Transverse colon (tissue), 4 donors: ENCODE measurements around the gene MAGI1. TPM values are rescaled to one million over a fixed set of nuclear protein-coding genes. Genes with fewer than 3 reads are reported as not detected.

Experiments used
- DNase-seq: peaks from one replicate; pipeline ENCODE4 v3.0.0-alpha.2; 2019
- H3K27ac ChIP-seq, 4 donors: fragments of 200-600 bp; sonication (generic); 2 replicates each; pipeline ENCODE4 v1.5.1; 2016 to 2018; ENCODE audit warnings: inconsistent platforms in 4 of 4
- H3K27me3 ChIP-seq: fragments of 200-600 bp; sonication (generic); 2 replicates; pipeline ENCODE4 v1.5.1; 2017; ENCODE audit warnings: inconsistent platforms
- H3K36me3 ChIP-seq, 4 donors: fragments of 200-600 bp; sonication (generic); 2 replicates each; pipeline ENCODE4 v1.5.1; 2017 to 2019; ENCODE audit warnings: inconsistent platforms in 4 of 4
- H3K4me1 ChIP-seq, 4 donors: fragments of 200-600 bp; sonication (generic); 2 replicates each; pipeline ENCODE4 v1.5.1; 2017 to 2020; ENCODE audit warnings: inconsistent platforms in 4 of 4
- H3K4me3 ChIP-seq, 4 donors: fragments of 200-600 bp; sonication (generic); 1 replicate in 1 of 4; 2 replicates in 3 of 4; pipeline versions ENCODE4 v1.5.1 to v1.6.1; 2017 to 2019; ENCODE audit warnings: inconsistent platforms in 4 of 4
- H3K9me3 ChIP-seq, 2 donors: fragments of 200-600 bp; sonication (generic); 2 replicates each; pipeline ENCODE4 v1.5.1; 2017 to 2019; ENCODE audit warnings: inconsistent platforms in 2 of 2
- EP300 ChIP-seq: sonication (generic); formaldehyde crosslinking; IDR thresholded peaks from one replicate; pipeline ENCODE4 v1.6.1; 2017; ENCODE audit warnings: antibody characterized with exemption, low read depth
- POLR2A ChIP-seq: fragments of 450-650 bp; IDR thresholded peaks from one replicate; pipeline ENCODE4 v1.6.1; 2016; ENCODE audit warnings: antibody characterized with exemption, mild to moderate bottlenecking, moderate library complexity
- POLR2AphosphoS5 ChIP-seq, 3 donors: sonication (generic); formaldehyde crosslinking; IDR thresholded peaks; one replicate each; pipeline ENCODE4 v1.6.1; 2016; ENCODE audit warnings: antibody characterized with exemption in 3 of 3
- WGBS, 2 donors: methylation state at CpG; one replicate each; pipeline ENCODE4 v1.1.5; 2018; ENCODE audit warnings: low coverage in 1 of 2; 5-methylcytosine and 5-hydroxymethylcytosine counted together
- in situ Hi-C, 4 donors: fragments of 200-750 bp; cut with MboI; loops; one replicate each; pipeline versions ENCODE4 v1.15.0 to v1.15.1; 2017; ENCODE audit warnings: low sequenced_read_pairs in 3 of 4, low pct_ligation_motif_present in 1 of 4, low pct_unique_long_range_greater_than_20kb in 1 of 4
- intact Hi-C: fragments of 100-400 bp; cut with DNase I; formaldehyde crosslinking; loops from one replicate; pipeline ENCODE4 v1.15.1; 2023; ENCODE audit warnings: low total_unique reads
- total RNA-seq, 4 donors: library from RNA; depleted of rRNA; stranded (reverse); fragments of >200 nt; gene quantifications; one replicate each; pipeline ENCODE4 v1.1.0, GENCODE V29; 2016
- TF ChIP-seq, protein P1 (sequence below), 5 experiments: fragments of 200-600 bp in 3 of 5; fragments of 450-650 bp in 2 of 5; sonication (generic) in 3 of 5; IDR thresholded peaks; 1 replicate in 2 of 5; 2 replicates in 3 of 5; pipeline ENCODE4 v1.5.1; 2016 to 2017; ENCODE audit warnings: antibody characterized with exemption in 5 of 5, inconsistent platforms in 3 of 5, mild to moderate bottlenecking in 2 of 5, moderate library complexity in 1 of 5

MAGI1 gene
- total RNA-seq, 4 donors from 2014 or later, result 50.8 to 190 (median 67.4) TPM

DNA sequence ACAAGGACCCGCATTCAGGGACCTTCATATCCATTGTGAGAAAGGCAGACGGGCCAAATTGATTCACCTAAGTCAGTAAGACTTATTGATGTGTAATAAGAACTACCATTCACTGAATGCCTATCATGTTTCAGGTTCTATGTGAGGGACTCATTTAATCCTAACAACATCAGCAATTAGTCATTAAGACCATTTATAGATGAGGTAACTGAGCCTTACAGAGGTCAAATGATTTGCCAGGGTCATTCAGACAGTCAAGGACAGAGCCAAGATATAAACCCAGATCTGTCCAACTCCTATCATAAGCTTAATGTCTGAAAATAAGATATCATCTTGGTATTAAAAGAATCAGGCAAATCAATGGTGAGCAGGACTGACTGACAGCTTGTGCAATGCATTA, 453.8 kb downstream of the MAGI1 start:
- no peak for TF ChIP-seq EP300
- TF ChIP-seq, protein P1, sequence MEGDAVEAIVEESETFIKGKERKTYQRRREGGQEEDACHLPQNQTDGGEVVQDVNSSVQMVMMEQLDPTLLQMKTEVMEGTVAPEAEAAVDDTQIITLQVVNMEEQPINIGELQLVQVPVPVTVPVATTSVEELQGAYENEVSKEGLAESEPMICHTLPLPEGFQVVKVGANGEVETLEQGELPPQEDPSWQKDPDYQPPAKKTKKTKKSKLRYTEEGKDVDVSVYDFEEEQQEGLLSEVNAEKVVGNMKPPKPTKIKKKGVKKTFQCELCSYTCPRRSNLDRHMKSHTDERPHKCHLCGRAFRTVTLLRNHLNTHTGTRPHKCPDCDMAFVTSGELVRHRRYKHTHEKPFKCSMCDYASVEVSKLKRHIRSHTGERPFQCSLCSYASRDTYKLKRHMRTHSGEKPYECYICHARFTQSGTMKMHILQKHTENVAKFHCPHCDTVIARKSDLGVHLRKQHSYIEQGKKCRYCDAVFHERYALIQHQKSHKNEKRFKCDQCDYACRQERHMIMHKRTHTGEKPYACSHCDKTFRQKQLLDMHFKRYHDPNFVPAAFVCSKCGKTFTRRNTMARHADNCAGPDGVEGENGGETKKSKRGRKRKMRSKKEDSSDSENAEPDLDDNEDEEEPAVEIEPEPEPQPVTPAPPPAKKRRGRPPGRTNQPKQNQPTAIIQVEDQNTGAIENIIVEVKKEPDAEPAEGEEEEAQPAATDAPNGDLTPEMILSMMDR (IDR thresholded peaks at IDR 0.05), result no peak
- no peak for TF ChIP-seq POLR2A
- TF ChIP-seq POLR2AphosphoS5 (IDR thresholded peaks at IDR 0.05), result no peak
- intact Hi-C loops, result no loop called here
- H3K4me1 ChIP-seq, result peaks cover 0 to 11% (median 2%) of the 10 kb centered on the region in 4 donors
- in situ Hi-C loops, result no loop called here
- no peak overlapping the region for H3K4me3 ChIP-seq
- no peak overlapping the region for H3K27ac ChIP-seq
- H3K27me3 ChIP-seq, result no peaks in the 10 kb centered on the region
- no peak for DNase-seq
- no peaks in the 10 kb centered on the region for H3K9me3 ChIP-seq
- no peaks in the 10 kb centered on the region for H3K36me3 ChIP-seq
- WGBS, 2 donors, result 92 to 100% methylated on average over 2 of the region's 2 CpGs

DNA sequence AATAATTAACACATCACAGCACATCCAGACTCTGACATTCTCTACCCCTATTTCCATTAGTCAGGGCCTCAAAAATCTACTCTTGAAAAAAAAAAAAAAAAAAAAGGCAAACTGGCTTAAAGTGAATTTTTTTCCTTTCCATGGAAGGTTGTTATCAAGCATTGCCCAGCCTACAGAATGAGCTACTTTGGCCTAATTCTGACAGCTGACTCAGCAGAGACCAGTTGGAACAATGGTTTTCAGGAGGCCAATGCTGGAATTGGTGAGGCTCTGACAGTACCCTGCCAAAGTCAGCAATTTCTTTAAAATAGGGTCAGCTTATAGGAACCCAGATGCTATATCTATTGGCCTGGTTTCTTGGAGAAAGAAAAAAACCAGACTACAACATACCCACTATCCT, 454.7 kb downstream of the MAGI1 start:
- no peak for DNase-seq
- no peaks in the 10 kb centered on the region for H3K36me3 ChIP-seq
- H3K9me3 ChIP-seq, result no peaks in the 10 kb centered on the region
- in situ Hi-C loops, result no loop called here
- no peaks in the 10 kb centered on the region for H3K27me3 ChIP-seq
- no peak overlapping the region for H3K27ac ChIP-seq
- TF ChIP-seq POLR2AphosphoS5 (IDR thresholded peaks at IDR 0.05) (no peak), POLR2A (no peak)
- H3K4me1 ChIP-seq, result peaks cover 0 to 4% (median 0%) of the 10 kb centered on the region in 4 donors
- H3K4me3 ChIP-seq, result no peak overlapping the region
- intact Hi-C loops, result no loop called here

DNA sequence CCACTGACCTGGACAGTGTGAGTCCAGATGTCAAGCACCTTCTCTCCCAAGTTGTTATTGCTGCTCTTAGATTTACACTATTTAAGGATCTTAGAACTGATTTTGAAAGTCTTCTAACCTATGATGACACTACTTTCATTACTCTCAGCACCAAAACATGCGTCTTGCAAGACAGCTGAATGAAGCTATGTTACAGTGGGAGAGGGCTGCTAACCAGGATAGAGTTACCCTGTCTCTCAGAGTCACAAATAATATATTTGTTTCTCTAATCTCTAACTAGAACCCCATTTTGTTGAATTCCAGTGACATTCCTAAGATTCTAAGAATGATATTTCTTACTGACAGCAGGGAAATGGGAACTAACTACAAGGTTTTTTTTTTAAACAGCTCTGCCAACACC, 455.5 kb downstream of the MAGI1 start:
- DNase-seq, result no peak
- Histone ChIP-seq H3K9me3 (no peaks in the 10 kb centered on the region), H3K27ac (no peak overlapping the region), H3K36me3 (no peaks in the 10 kb centered on the region), H3K4me1 (no peaks in the 10 kb centered on the region), H3K4me3 (no peak overlapping the region), H3K27me3 (no peaks in the 10 kb centered on the region)
- in situ Hi-C loops, result no loop called here
- TF ChIP-seq, protein P1 (IDR thresholded peaks at IDR 0.05), result no peak
- TF ChIP-seq POLR2A, result no peak
- no peak for TF ChIP-seq POLR2AphosphoS5 (IDR thresholded peaks at IDR 0.05)
- no peak for TF ChIP-seq EP300
- 85 to 100% methylated on average over 1 of the region's 1 CpG for WGBS, 2 donors
- intact Hi-C loops, result no loop called here

DNA sequence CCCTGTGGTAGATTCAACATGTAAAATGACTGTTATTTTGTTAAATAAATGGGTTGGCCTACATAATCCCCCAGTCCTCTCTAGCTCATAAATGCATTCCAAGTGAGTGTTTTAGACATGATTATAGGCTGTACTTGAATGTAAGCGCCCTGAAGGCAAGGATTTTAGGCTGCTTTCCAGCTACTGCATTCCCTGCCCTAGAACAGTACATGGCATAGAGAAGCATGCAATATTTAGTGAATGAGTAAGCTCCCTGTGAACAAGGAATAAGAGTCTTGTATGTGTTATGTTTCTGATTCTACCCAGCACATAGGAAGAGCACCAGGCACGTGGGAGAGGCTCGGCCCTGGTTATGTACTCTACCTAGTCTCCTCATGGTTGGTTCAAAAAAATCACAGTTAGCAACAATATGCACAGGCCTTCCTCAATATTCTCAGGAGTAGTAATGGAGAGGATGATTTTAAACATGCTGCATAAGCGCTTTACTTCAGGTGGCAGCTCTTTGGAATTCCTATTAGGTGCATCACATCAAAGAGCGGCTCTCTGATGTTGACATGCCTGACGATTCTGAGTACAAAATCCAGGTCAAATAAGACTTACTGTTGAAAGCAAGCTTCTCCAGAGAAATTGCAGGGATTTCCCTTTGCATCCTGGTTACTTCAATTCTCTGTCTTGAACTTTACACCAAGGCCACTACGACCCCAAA, 456.6 kb downstream of the MAGI1 start:
- no peaks in the 10 kb centered on the region for H3K4me1 ChIP-seq
- WGBS, 2 donors, result 86 to 90% methylated on average over 5 to 7 of the region's 7 CpGs
- TF ChIP-seq POLR2A (no peak), EP300 (no peak), POLR2AphosphoS5 (IDR thresholded peaks at IDR 0.05) (no peak)
- TF ChIP-seq, protein P1 (IDR thresholded peaks at IDR 0.05), result no peak
- no peaks in the 10 kb centered on the region for H3K9me3 ChIP-seq
- no peaks in the 10 kb centered on the region for H3K27me3 ChIP-seq
- intact Hi-C loops, result no loop called here
- in situ Hi-C loops, result no loop called here
- H3K27ac ChIP-seq, result no peak overlapping the region
- no peak for DNase-seq
- H3K4me3 ChIP-seq, result no peak overlapping the region
- H3K36me3 ChIP-seq, result no peaks in the 10 kb centered on the region

DNA sequence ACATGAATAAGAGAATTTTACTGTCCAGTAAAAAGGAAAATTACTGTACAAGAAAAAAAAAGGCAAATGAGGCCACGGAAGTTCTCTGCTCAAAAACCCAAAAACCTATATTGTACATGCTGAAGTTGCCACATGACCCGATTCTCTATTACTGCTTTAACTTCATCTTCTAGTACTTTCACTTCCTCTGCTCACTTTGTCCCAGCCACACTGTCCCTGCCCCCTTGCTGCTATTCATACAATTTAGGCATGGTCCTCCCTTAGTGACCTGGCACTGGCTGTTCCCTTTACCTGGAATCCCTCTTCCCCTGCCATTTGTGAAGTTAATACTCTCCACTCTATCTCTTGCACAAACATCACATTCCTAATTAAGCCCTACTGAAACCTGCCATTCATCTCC, 457.4 kb downstream of the MAGI1 start:
- intact Hi-C loops (no loop called here), in situ Hi-C loops (no loop called here)
- no peaks in the 10 kb centered on the region for H3K9me3 ChIP-seq
- no peaks in the 10 kb centered on the region for H3K27me3 ChIP-seq
- no peak overlapping the region for H3K4me3 ChIP-seq
- TF ChIP-seq, protein P1 (IDR thresholded peaks at IDR 0.05), result no peak
- TF ChIP-seq POLR2A, result no peak
- TF ChIP-seq EP300, result no peak
- TF ChIP-seq POLR2AphosphoS5 (IDR thresholded peaks at IDR 0.05), result no peak
- no peaks in the 10 kb centered on the region for H3K36me3 ChIP-seq
- H3K27ac ChIP-seq, result no peak overlapping the region
- H3K4me1 ChIP-seq, result no peaks in the 10 kb centered on the region
- DNase-seq, result no peak
- 87 to 100% methylated on average over 2 of the region's 2 CpGs for WGBS, 2 donors
